Smooth muscle cell (in vitro differentiated cells): Measurements from ENCODE around the gene FOXP4. TPM values are rescaled to one million over a fixed set of nuclear protein-coding genes. Genes with fewer than 3 reads are reported as not detected.

Experiments used
- DNase-seq: peaks from one replicate; lab custom pipeline; 2025; ENCODE audit not compliant: unreplicated experiment; lab: John Stamatoyannopoulos, UW
- H2AFZ ChIP-seq: fragments of 200-600 bp; sonication (generic); 2 replicates; pipeline ENCODE4 v1.6.0; 2016; ENCODE audit warnings: antibody characterized with exemption, low read depth, mild to moderate bottlenecking
- H3F3A ChIP-seq: fragments of 200-600 bp; sonication (generic); 2 replicates; pipeline ENCODE4 v1.6.0; 2017; ENCODE audit warnings: antibody characterized with exemption, low read depth
- H3K27ac ChIP-seq: fragments of 200-600 bp; sonication (generic); 2 replicates; pipeline ENCODE4 v1.5.1; 2016; ENCODE audit warnings: low read depth, mild to moderate bottlenecking
- H3K27me3 ChIP-seq: fragments of 200-600 bp; sonication (generic); 2 replicates; pipeline ENCODE4 v1.6.1; 2016; ENCODE audit warnings: low read depth, mild to moderate bottlenecking
- H3K36me3 ChIP-seq: fragments of 200-600 bp; sonication (generic); 2 replicates; pipeline ENCODE4 v1.5.1; 2016; ENCODE audit warnings: low read depth
- H3K4me1 ChIP-seq: fragments of 200-600 bp; sonication (generic); 2 replicates; pipeline ENCODE4 v1.5.1; 2016; ENCODE audit warnings: low read depth
- H3K4me2 ChIP-seq: fragments of 200-600 bp; sonication (generic); 2 replicates; pipeline ENCODE4 v1.6.0; 2016; ENCODE audit warnings: mild to moderate bottlenecking
- H3K4me3 ChIP-seq: fragments of 200-600 bp; sonication (generic); 2 replicates; pipeline ENCODE4 v1.5.1; 2016; ENCODE audit warnings: mild to moderate bottlenecking
- H3K79me2 ChIP-seq: fragments of 200-600 bp; sonication (generic); 2 replicates; pipeline ENCODE4 v1.6.0; 2016; ENCODE audit warnings: low read depth, mild to moderate bottlenecking
- H3K9ac ChIP-seq: fragments of 200-600 bp; sonication (generic); 2 replicates; pipeline ENCODE4 v1.6.0; 2016; ENCODE audit warnings: low read depth
- H3K9me3 ChIP-seq: fragments of 200-600 bp; sonication (generic); replicated peaks from 2 replicates; pipeline ENCODE4 v1.5.1; 2016; ENCODE audit warnings: low read depth
- H4K20me1 ChIP-seq: fragments of 200-600 bp; sonication (generic); 2 replicates; pipeline ENCODE4 v1.6.0; 2016; ENCODE audit warnings: low read depth
- WGBS: methylation state at CpG from one replicate; pipeline ENCODE4 v1.1.7; 2016; ENCODE audit warnings: low lambda C conversion rate; 5-methylcytosine and 5-hydroxymethylcytosine counted together
- polyA plus RNA-seq: library from polyadenylated mRNA; unstranded; fragments of >200 nt; fragmentation: Nextera tagmentation; extraction: Ambion mirVana; gene quantifications from 2 replicates; pipeline ENCODE4 v1.2.1, GENCODE V29; 2016
- total RNA-seq: library from RNA; depleted of rRNA; stranded (reverse); fragments of >200 nt; gene quantifications from 2 replicates; pipeline ENCODE4 v1.2.3, GENCODE V29; 2014
- TF ChIP-seq, protein P1 (sequence below): fragments of 200-600 bp; sonication (generic); IDR thresholded peaks from 2 replicates; pipeline ENCODE4 v1.5.1; 2017; ENCODE audit warnings: borderline replicate concordance, mild to moderate bottlenecking, antibody characterized with exemption; ENCODE audit not compliant: insufficient read depth, poor library complexity, severe bottlenecking

FOXP4 gene
- total and polyA plus RNA-seq, 2 experiments from 2014 or later = 5.3 to 31.9 TPM

DNA sequence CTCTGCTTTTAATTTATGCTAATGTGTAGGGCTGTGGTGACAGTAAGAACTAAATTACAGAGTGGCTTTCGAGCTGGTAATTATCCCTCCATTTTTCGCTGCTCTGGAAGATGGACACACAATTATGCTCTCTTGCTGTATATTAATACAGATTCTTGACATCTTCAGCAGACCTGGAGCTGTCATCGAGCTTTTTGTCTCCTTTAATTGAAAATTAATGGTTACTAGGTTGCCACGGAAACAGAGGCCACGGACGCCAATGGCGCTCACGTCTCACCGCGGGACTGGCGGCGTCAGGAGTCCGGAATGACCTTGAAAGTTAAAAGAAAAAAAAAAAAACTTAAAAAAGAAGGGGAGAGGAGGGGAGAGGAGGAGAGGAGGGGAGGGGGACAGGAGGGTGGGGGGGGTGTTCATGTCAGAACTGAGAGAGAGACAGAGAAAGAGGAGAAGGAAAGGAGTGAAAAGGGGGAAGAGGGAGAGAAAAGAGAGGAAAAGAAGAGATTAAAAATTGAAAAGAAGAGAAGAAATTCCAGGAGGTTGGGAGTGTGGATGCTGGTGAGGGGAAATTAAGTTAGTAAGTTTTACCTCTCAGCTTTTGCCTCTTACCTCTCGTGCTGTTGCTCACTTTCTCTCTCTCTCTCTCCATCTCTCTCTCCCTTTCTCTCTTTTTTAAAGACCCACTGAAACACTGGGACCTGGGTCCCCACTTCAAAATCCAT is 22.1 kb upstream of the FOXP4 start:
- no peak overlapping the region for H2AFZ ChIP-seq
- H3K9ac ChIP-seq = no peak overlapping the region
- no peak overlapping the region for H3K4me2 ChIP-seq
- TF ChIP-seq, protein P1, sequence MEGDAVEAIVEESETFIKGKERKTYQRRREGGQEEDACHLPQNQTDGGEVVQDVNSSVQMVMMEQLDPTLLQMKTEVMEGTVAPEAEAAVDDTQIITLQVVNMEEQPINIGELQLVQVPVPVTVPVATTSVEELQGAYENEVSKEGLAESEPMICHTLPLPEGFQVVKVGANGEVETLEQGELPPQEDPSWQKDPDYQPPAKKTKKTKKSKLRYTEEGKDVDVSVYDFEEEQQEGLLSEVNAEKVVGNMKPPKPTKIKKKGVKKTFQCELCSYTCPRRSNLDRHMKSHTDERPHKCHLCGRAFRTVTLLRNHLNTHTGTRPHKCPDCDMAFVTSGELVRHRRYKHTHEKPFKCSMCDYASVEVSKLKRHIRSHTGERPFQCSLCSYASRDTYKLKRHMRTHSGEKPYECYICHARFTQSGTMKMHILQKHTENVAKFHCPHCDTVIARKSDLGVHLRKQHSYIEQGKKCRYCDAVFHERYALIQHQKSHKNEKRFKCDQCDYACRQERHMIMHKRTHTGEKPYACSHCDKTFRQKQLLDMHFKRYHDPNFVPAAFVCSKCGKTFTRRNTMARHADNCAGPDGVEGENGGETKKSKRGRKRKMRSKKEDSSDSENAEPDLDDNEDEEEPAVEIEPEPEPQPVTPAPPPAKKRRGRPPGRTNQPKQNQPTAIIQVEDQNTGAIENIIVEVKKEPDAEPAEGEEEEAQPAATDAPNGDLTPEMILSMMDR = no peak
- H3K4me3 ChIP-seq = no peak overlapping the region
- H3K79me2 ChIP-seq = no peaks in the 10 kb centered on the region
- no peaks in the 10 kb centered on the region for H4K20me1 ChIP-seq
- H3K27ac ChIP-seq = no peak overlapping the region
- DNase-seq = no peak
- H3F3A ChIP-seq = no peaks in the 10 kb centered on the region
- no peaks in the 10 kb centered on the region for H3K9me3 ChIP-seq
- H3K4me1 ChIP-seq = peaks cover 17% of the 10 kb centered on the region
- no peaks in the 10 kb centered on the region for H3K36me3 ChIP-seq
- 73% methylated on average over 14 of the region's 14 CpGs for WGBS
- peaks cover 27% of the 10 kb centered on the region for H3K27me3 ChIP-seq

DNA sequence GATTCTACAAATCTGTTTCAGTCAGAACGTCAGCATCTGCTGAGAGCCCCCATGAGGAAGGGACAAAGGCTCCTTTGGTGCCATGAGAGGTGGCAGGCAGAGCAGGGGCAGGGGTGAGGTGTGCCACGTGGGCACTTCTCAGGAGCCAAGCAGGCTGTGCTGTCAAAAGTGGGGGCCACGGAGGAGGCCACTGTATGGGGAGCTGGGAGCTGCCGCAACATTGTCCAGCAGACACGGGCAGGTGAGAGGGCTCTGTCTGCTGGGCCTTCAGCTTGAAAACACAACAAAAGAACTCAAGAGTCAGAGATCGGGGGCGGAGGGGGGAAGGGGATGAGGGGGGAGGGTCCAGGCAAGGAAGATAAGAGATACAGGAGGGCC is 21.6 kb upstream of the FOXP4 start:
- DNase-seq = no peak
- Histone ChIP-seq H3K27ac (no peak overlapping the region), H3K79me2 (no peaks in the 10 kb centered on the region), H3K4me3 (no peak overlapping the region), H3K27me3 (peaks cover 27% of the 10 kb centered on the region), H4K20me1 (no peaks in the 10 kb centered on the region), H2AFZ (no peak overlapping the region), H3F3A (no peaks in the 10 kb centered on the region), H3K9me3 (no peaks in the 10 kb centered on the region), H3K4me1 (peaks cover 12% of the 10 kb centered on the region), H3K36me3 (no peaks in the 10 kb centered on the region), H3K9ac (no peak overlapping the region), H3K4me2 (no peak overlapping the region)
- 63% methylated on average over 6 of the region's 7 CpGs for WGBS
- TF ChIP-seq, protein P1 = no peak

DNA sequence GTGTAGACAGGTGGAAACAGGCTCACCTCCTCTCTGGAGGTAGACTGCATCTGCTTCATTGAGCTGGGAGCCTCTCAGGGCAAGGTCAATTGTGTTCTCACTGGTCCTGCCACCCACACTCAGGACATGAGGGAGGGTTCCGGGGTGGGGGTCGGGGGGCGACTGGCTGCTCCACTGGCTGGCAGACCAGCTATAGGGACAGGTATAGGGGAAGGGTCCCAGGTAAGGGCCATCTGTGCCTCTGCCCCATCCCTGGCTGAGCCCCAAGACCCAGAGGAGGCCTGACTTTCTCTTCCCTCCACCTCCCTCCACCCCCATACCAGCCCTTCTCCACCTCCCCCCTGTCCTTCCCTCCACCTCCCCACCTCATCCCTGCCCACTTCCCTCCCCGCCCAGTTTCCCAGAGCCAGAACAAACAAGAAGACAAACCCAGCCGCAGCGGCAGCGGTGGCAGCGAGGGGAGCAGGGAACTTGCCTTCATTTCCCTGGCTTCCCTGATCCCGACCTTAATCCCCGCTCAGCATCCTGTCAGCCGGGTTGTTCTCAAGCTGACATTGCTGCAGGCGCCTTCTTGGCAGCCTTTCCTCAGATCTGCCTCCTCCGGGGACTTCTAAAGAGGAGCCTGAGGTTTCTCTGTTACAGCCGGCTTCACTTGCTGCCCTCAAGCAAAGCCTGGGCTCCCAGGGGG is 18.3 kb upstream of the FOXP4 start:
- Histone ChIP-seq H3K4me2 (peak overlapping the region; percentile 79), H3K79me2 (no peaks in the 10 kb centered on the region), H3K36me3 (no peaks in the 10 kb centered on the region), H3K4me3 (no peak overlapping the region), H3K27me3 (peaks cover 25% of the 10 kb centered on the region), H3K4me1 (peaks cover 9% of the 10 kb centered on the region), H3K9ac (no peak overlapping the region), H3K27ac (no peak overlapping the region), H3F3A (no peaks in the 10 kb centered on the region), H2AFZ (no peak overlapping the region), H3K9me3 (no peaks in the 10 kb centered on the region), H4K20me1 (no peaks in the 10 kb centered on the region)
- TF ChIP-seq, protein P1 = no peak
- DNase-seq = no peak
- 24% methylated on average over 14 of the region's 14 CpGs for WGBS
